ENCODE measurements around the gene MYO15A.

Gene MYO15A

GRCh38 chr17:18105027-18105426 is 3.5 kb upstream of the MYO15A start:
- no peaks in the 10 kb centered on the region for H3K27me3 ChIP-seq (ENCODE audit: control insufficient read depth, insufficient read depth, low read length)
- no CpG with 5 or more reads among the region's 3 CpGs for WGBS (ENCODE audit: insufficient coverage, insufficient read length)
- DNase-seq (ENCODE audit: low read depth, low spot score) = no peak
- no peak overlapping the region for H3K27ac ChIP-seq (ENCODE audit: low read length)
- H3K36me3 ChIP-seq (ENCODE audit: control insufficient read depth, insufficient read depth, low read length) = peaks cover 22% of the 10 kb centered on the region
- H3K4me1 ChIP-seq (ENCODE audit: control insufficient read depth, insufficient read depth, low read length) = no peaks in the 10 kb centered on the region
- no peaks in the 10 kb centered on the region for H3K9me3 ChIP-seq (ENCODE audit: control insufficient read depth, insufficient read depth, low read length)
- no peak overlapping the region for H3K4me3 ChIP-seq (ENCODE audit: low read length)

GRCh38 chr17:18105595-18105994 is 3.0 kb upstream of the MYO15A start:
- Histone ChIP-seq H3K4me1 (ENCODE audit: control insufficient read depth, insufficient read depth, low read length) (no peaks in the 10 kb centered on the region), H3K36me3 (ENCODE audit: control insufficient read depth, insufficient read depth, low read length) (peaks cover 20% of the 10 kb centered on the region), H3K9me3 (ENCODE audit: control insufficient read depth, insufficient read depth, low read length) (no peaks in the 10 kb centered on the region), H3K27ac (ENCODE audit: low read length) (no peak overlapping the region), H3K27me3 (ENCODE audit: control insufficient read depth, insufficient read depth, low read length) (no peaks in the 10 kb centered on the region), H3K4me3 (ENCODE audit: low read length) (no peak overlapping the region)
- WGBS (ENCODE audit: insufficient coverage, insufficient read length) = no CpG with 5 or more reads among the region's 6 CpGs
- no peak for DNase-seq (ENCODE audit: low read depth, low spot score)

- H3K27me3 ChIP-seq (ENCODE audit: control insufficient read depth, insufficient read depth, low read length) = no peaks in the 10 kb centered on the region
- no peak for DNase-seq (ENCODE audit: low read depth, low spot score)
- no peaks in the 10 kb centered on the region for H3K9me3 ChIP-seq (ENCODE audit: control insufficient read depth, insufficient read depth, low read length)
- H3K36me3 ChIP-seq (ENCODE audit: control insufficient read depth, insufficient read depth, low read length) = peaks cover 20% of the 10 kb centered on the region
- no CpG with 5 or more reads among the region's 9 CpGs for WGBS (ENCODE audit: insufficient coverage, insufficient read length)
- H3K4me1 ChIP-seq (ENCODE audit: control insufficient read depth, insufficient read depth, low read length) = no peaks in the 10 kb centered on the region
- no peak overlapping the region for H3K4me3 ChIP-seq (ENCODE audit: low read length)
- H3K27ac ChIP-seq (ENCODE audit: low read length) = no peak overlapping the region
These were observed 2.3 kb upstream of the MYO15A start for GRCh38 chr17:18106211-18106610.

GRCh38 chr17:18107061-18107790 is 1.3 kb upstream of the MYO15A start:
- no peak overlapping the region for H3K4me3 ChIP-seq (ENCODE audit: low read length)
- no peak for DNase-seq (ENCODE audit: low read depth, low spot score)
- no peaks in the 10 kb centered on the region for H3K9me3 ChIP-seq (ENCODE audit: control insufficient read depth, insufficient read depth, low read length)
- no peaks in the 10 kb centered on the region for H3K4me1 ChIP-seq (ENCODE audit: control insufficient read depth, insufficient read depth, low read length)
- peaks cover 15% of the 10 kb centered on the region for H3K36me3 ChIP-seq (ENCODE audit: control insufficient read depth, insufficient read depth, low read length)
- no peak overlapping the region for H3K27ac ChIP-seq (ENCODE audit: low read length)
- H3K27me3 ChIP-seq (ENCODE audit: control insufficient read depth, insufficient read depth, low read length) = no peaks in the 10 kb centered on the region
- WGBS (ENCODE audit: insufficient coverage, insufficient read length) = no CpG with 5 or more reads among the region's 14 CpGs

DNA sequence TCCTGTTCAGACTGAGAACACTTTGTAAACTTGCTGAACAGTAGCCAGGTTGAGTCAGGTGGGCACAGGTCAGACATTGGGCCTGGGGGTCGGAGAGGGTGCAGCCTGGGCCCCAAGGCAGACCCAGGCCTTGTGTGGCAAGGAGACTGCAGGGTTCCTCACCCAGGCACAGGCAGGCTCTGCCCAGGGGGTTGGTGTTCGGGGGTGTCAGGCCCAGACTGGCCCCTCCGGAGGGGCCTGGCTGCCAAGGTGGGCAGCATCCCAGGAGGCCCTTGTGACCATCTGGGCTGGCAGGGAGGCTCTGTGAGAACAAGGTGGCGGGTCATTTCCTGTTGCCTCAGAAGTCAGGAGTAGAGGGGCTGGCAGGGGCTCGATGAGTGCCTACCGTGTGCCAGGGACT is 585 bp upstream of the MYO15A start:
- H3K4me3 ChIP-seq (ENCODE audit: low read length) = no peak overlapping the region
- peaks cover 15% of the 10 kb centered on the region for H3K36me3 ChIP-seq (ENCODE audit: control insufficient read depth, insufficient read depth, low read length)
- H3K9me3 ChIP-seq (ENCODE audit: control insufficient read depth, insufficient read depth, low read length) = no peaks in the 10 kb centered on the region
- no CpG with 5 or more reads among the region's 6 CpGs for WGBS (ENCODE audit: insufficient coverage, insufficient read length)
- no peaks in the 10 kb centered on the region for H3K27me3 ChIP-seq (ENCODE audit: control insufficient read depth, insufficient read depth, low read length)
- DNase-seq (ENCODE audit: low read depth, low spot score) = no peak
- H3K27ac ChIP-seq (ENCODE audit: low read length) = no peak overlapping the region
- no peaks in the 10 kb centered on the region for H3K4me1 ChIP-seq (ENCODE audit: control insufficient read depth, insufficient read depth, low read length)

GRCh38 chr17:18109935-18110485 is 1.5 kb downstream of the MYO15A start:
- no peak for DNase-seq (ENCODE audit: low read depth, low spot score)
- WGBS (ENCODE audit: insufficient coverage, insufficient read length) = no CpG with 5 or more reads among the region's 10 CpGs

DNA sequence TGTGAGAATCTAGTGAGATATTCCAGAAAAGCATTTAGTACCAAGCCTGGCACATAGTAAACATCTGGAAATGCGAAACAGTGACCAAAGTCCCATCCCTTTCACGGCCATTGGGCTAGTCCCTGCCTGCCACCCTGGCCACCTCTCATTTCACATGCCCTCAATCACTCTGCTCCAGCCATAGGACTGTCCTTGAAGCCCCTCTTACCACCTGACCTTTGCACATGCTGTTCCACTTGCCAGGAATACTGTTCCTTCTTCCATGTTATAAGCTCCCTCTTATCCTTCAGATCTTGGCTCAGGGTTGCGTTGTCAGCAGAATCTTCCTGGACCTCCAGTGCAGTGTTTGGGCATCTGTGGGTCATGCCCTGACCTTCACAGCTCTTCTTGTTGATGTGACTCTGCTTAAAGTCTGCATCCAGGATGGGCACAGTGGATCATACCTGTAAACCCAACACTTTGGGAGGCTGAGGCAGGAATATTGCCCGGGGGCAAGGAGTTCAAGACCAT is 2.1 kb downstream of the MYO15A start:
- WGBS (ENCODE audit: insufficient coverage, insufficient read length) = no CpG with 5 or more reads among the region's 4 CpGs
- Histone ChIP-seq H3K4me1 (ENCODE audit: control insufficient read depth, insufficient read depth, low read length) (no peaks in the 10 kb centered on the region), H3K36me3 (ENCODE audit: control insufficient read depth, insufficient read depth, low read length) (peaks cover 10% of the 10 kb centered on the region; the same call in 1 of the 2 replicates)

More at GRCh38 chr17:18109935-18110485, 1.5 kb downstream of the MYO15A start:
- Histone ChIP-seq H3K27ac (ENCODE audit: low read length) (no peak overlapping the region), H3K4me1 (ENCODE audit: control insufficient read depth, insufficient read depth, low read length) (no peaks in the 10 kb centered on the region), H3K36me3 (ENCODE audit: control insufficient read depth, insufficient read depth, low read length) (peaks cover 10% of the 10 kb centered on the region; the same call in 1 of the 2 replicates), H3K9me3 (ENCODE audit: control insufficient read depth, insufficient read depth, low read length) (no peaks in the 10 kb centered on the region), H3K4me3 (ENCODE audit: low read length) (no peak overlapping the region), H3K27me3 (ENCODE audit: control insufficient read depth, insufficient read depth, low read length) (no peaks in the 10 kb centered on the region)

DNA sequence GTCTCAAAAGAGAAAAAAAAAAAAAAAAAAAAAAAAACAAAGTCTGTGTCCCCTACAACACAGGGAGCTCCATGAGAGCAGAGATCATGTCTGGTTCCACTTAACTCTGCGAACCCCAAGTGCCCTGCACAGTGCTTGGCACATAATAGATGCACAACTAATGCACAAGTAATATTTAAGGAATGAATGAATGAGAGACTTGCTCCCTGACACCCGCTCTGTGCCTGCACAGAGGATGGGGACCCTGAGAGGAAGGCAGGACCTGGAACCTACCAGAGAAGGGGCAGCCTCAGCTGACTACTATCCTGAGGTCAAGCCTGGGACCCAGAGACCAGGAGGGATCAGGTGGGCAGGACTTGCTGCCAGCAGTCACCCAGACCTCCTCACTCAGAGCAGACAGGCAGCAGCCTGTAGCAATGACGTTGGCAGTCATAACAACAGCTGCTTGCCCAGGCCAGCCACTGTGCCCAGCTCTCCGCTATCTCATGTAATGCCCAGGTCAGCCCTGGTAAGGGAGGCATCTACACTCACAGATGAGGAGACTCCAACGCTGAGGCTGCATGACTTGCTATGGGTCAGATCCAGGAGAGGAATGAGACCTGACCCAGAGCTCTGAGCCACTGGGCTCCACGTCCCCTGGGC is 2.9 kb downstream of the MYO15A start:
- no peaks in the 10 kb centered on the region for H3K27me3 ChIP-seq (ENCODE audit: control insufficient read depth, insufficient read depth, low read length)
- WGBS (ENCODE audit: insufficient coverage, insufficient read length) = no CpG with 5 or more reads among the region's 6 CpGs
- H3K4me3 ChIP-seq (ENCODE audit: low read length) = no peak overlapping the region

More for the DNA sequence above, 2.1 kb downstream of the MYO15A start:
- DNase-seq (ENCODE audit: low read depth, low spot score) = no peak
- Histone ChIP-seq H3K4me3 (ENCODE audit: low read length) (no peak overlapping the region), H3K27ac (ENCODE audit: low read length) (no peak overlapping the region), H3K27me3 (ENCODE audit: control insufficient read depth, insufficient read depth, low read length) (no peaks in the 10 kb centered on the region), H3K9me3 (ENCODE audit: control insufficient read depth, insufficient read depth, low read length) (no peaks in the 10 kb centered on the region)

DNA sequence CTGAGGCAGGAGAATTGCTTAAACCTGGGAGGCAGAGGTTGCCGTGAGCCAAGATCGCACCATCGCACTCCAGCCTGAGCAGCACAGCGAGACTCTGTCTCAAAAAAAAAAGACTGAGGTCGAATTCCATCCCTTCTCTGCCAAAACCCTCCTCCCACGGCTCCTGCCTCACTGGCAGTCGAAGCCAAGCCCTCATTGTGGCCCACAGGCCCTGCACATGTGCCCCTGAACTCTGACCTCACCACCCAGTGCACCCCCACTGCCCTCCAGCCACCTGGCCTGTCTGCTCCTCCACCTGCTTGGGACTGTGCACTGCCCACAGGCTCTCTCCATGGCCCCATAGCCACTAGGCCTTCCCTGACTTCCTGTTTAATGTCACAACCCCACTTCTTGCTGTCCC is 7.0 kb downstream of the MYO15A start:
- Histone ChIP-seq H3K27me3 (ENCODE audit: control insufficient read depth, insufficient read depth, low read length) (no peaks in the 10 kb centered on the region), H3K9me3 (ENCODE audit: control insufficient read depth, insufficient read depth, low read length) (no peaks in the 10 kb centered on the region), H3K36me3 (ENCODE audit: control insufficient read depth, insufficient read depth, low read length) (no peaks in the 10 kb centered on the region; the same call in 1 of the 2 replicates), H3K4me1 (ENCODE audit: control insufficient read depth, insufficient read depth, low read length) (no peaks in the 10 kb centered on the region), H3K27ac (ENCODE audit: low read length) (no peak overlapping the region), H3K4me3 (ENCODE audit: low read length) (no peak overlapping the region)
- no peak for DNase-seq (ENCODE audit: low read depth, low spot score)
- WGBS (ENCODE audit: insufficient coverage, insufficient read length) = no CpG with 5 or more reads among the region's 7 CpGs

More for the DNA sequence above, 2.9 kb downstream of the MYO15A start:
- peaks cover 5% of the 10 kb centered on the region; the same call in 1 of the 2 replicates for H3K36me3 ChIP-seq (ENCODE audit: control insufficient read depth, insufficient read depth, low read length)
- no peak for DNase-seq (ENCODE audit: low read depth, low spot score)
- no peaks in the 10 kb centered on the region for H3K4me1 ChIP-seq (ENCODE audit: control insufficient read depth, insufficient read depth, low read length)
- no peaks in the 10 kb centered on the region for H3K9me3 ChIP-seq (ENCODE audit: control insufficient read depth, insufficient read depth, low read length)
- no peak overlapping the region for H3K27ac ChIP-seq (ENCODE audit: low read length)

DNA sequence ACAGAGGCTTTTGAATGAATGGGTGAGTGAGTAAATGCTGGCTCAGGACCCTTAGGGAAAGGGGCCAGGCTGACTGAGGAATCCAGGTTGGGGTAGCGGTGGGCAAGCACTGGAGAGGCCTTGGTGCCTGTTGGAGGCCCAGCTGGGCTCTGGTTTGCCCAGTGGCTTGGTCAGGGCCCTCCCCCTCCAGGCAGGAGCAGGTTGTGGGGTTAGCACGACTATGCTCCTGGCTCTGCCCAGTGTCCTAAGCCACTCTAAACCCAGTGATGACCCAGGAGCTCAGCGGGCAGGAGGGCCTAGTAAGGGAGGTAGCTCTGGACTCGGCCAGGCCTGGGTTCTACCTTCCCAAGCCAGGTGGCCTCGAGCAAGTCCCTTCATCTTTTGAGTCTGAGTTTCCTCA is 7.5 kb downstream of the MYO15A start:
- H3K9me3 ChIP-seq (ENCODE audit: control insufficient read depth, insufficient read depth, low read length) = no peaks in the 10 kb centered on the region
- no CpG with 5 or more reads among the region's 5 CpGs for WGBS (ENCODE audit: insufficient coverage, insufficient read length)
- H3K36me3 ChIP-seq (ENCODE audit: control insufficient read depth, insufficient read depth, low read length) = no peaks in the 10 kb centered on the region; the same call in 1 of the 2 replicates
- DNase-seq (ENCODE audit: low read depth, low spot score) = no peak
- H3K27me3 ChIP-seq (ENCODE audit: control insufficient read depth, insufficient read depth, low read length) = no peaks in the 10 kb centered on the region
- no peak overlapping the region for H3K4me3 ChIP-seq (ENCODE audit: low read length)
- no peak overlapping the region for H3K27ac ChIP-seq (ENCODE audit: low read length)
- H3K4me1 ChIP-seq (ENCODE audit: control insufficient read depth, insufficient read depth, low read length) = no peaks in the 10 kb centered on the region
